OCI-LY3 (cell line): ENCODE results near the gene ABCB9.
A peak's percentile ranks its signal among the peaks of the same experiment; 100 is the strongest.

ENCODE experiments used
- H2AFZ ChIP-seq: fragments of 200-600, 300-600 bp; shearing (Covaris generic); 2 replicates; pipeline ENCODE4 v1.6.0; 2014; ENCODE audit warnings: antibody characterized with exemption, low read depth, low read length
- H3K27ac ChIP-seq: fragments of 200-600, 300-600 bp; sonication (generic); 2 replicates; pipeline ENCODE4 v1.5.1; 2014; ENCODE audit warnings: mild to moderate bottlenecking, low read length, moderate library complexity, mixed read lengths
- H3K27me3 ChIP-seq: fragments of 200-600, 300-600 bp; sonication (generic); 2 replicates; pipeline ENCODE4 v1.6.1; 2014; ENCODE audit warnings: low read depth, low read length, mixed read lengths
- H3K36me3 ChIP-seq: fragments of 200-600, 300-600 bp; sonication (generic); replicated peaks from 2 replicates; pipeline ENCODE3; 2014; ENCODE audit warnings: low read depth, low read length, mixed read lengths
- H3K4me1 ChIP-seq: fragments of 300-600, 200-600 bp; sonication (generic); 2 replicates; pipeline ENCODE4 v1.6.1; 2014; ENCODE audit warnings: low read length, mixed read lengths
- H3K4me2 ChIP-seq: fragments of 200-600, 300-600 bp; sonication (generic); 2 replicates; pipeline ENCODE4 v1.6.1; 2014; ENCODE audit warnings: low read length, mixed read lengths
- H3K4me3 ChIP-seq: fragments of 300-600, 200-600 bp; sonication (generic); 2 replicates; pipeline ENCODE4 v1.5.1; 2014; ENCODE audit warnings: antibody characterized with exemption, mild to moderate bottlenecking, low read length, moderate library complexity
- H3K79me2 ChIP-seq: fragments of 300-600, 200-600 bp; shearing (Covaris generic); 2 replicates; pipeline ENCODE4 v1.6.1; 2014; ENCODE audit warnings: mild to moderate bottlenecking, low read length, mixed read lengths
- H3K9ac ChIP-seq: fragments of 300-600, 200-600 bp; shearing (Covaris generic); 2 replicates; pipeline ENCODE4 v1.6.0; 2014; ENCODE audit warnings: mild to moderate bottlenecking, low read length, moderate library complexity
- H3K9me3 ChIP-seq: fragments of 200-600, 300-600 bp; shearing (Covaris generic); 2 replicates; pipeline ENCODE4 v1.6.1; 2014; ENCODE audit warnings: low read length, mixed read lengths; ENCODE audit not compliant: insufficient read depth
- H4K20me1 ChIP-seq: fragments of 200-600, 300-600 bp; sonication (generic); 2 replicates; pipeline ENCODE4 v1.6.1; 2016; ENCODE audit warnings: low read length, mixed read lengths; ENCODE audit not compliant: insufficient read depth
- CTCF ChIP-seq: fragments of 200-600, 300-600 bp; sonication (generic); IDR thresholded peaks from 2 replicates; pipeline ENCODE4 v1.5.1; 2014; ENCODE audit warnings: antibody characterized with exemption, low read length, low read depth
- EZH2phosphoT487 ChIP-seq: fragments of 200-600 bp; shearing (Covaris generic); IDR thresholded peaks from 2 replicates; pipeline ENCODE4 v1.6.1; 2018; ENCODE audit warnings: antibody characterized with exemption, mixed run types, low read depth

The ABCB9 gene

GRCh38 chr12:122980183-122981035 is 14.1 kb upstream of the ABCB9 start, which contains the start of gene ARL6IP4:
ARL6IP4 (plus strand) TSS chr12:122980681; CDS start chr12:122981140, 459 bp downstream.
- Histone ChIP-seq H2AFZ (peak within 1 kb of the TSS; percentile 83), H3K9me3 (no peaks in the 10 kb centered on the region), H3K9ac (peak within 1 kb of the TSS; percentile 89), H4K20me1 (peaks cover 21% of the 10 kb centered on the region), H3K4me2 (peak within 1 kb of the TSS; percentile 94), H3K79me2 (peaks cover 37% of the 10 kb centered on the region), H3K4me3 (peak within 1 kb of the TSS; percentile 96), H3K27me3 (no peaks in the 10 kb centered on the region), H3K27ac (peak within 1 kb of the TSS; percentile 53), H3K4me1 (peaks cover 25% of the 10 kb centered on the region), H3K36me3 (peaks cover 15% of the 10 kb centered on the region)
- TF ChIP-seq CTCF (no peak), EZH2phosphoT487 (no peak)

- peaks cover 15% of the 10 kb centered on the region for H3K36me3 ChIP-seq
- H3K4me2 ChIP-seq = peak overlapping the region; percentile 86
- H3K4me1 ChIP-seq = peaks cover 25% of the 10 kb centered on the region
- H3K4me3 ChIP-seq = peak overlapping the region; percentile 96
- no peak for TF ChIP-seq CTCF
- no peak for TF ChIP-seq EZH2phosphoT487
- peaks cover 40% of the 10 kb centered on the region for H3K79me2 ChIP-seq
- peaks cover 21% of the 10 kb centered on the region for H4K20me1 ChIP-seq
- peak overlapping the region; percentile 83 for H2AFZ ChIP-seq
- H3K27me3 ChIP-seq = no peaks in the 10 kb centered on the region
- peak overlapping the region; percentile 89 for H3K9ac ChIP-seq
- H3K27ac ChIP-seq = peak overlapping the region; percentile 53
- H3K9me3 ChIP-seq = no peaks in the 10 kb centered on the region
Observed at GRCh38 chr12:122979908-122980182, 13.6 kb upstream of the ABCB9 start.

- Histone ChIP-seq H3K79me2 (peaks cover 40% of the 10 kb centered on the region), H3K4me3 (peak overlapping the region; percentile 96), H3K4me2 (peak overlapping the region; percentile 86), H3K9ac (peak overlapping the region; percentile 89), H3K27me3 (no peaks in the 10 kb centered on the region), H4K20me1 (peaks cover 21% of the 10 kb centered on the region), H3K9me3 (no peaks in the 10 kb centered on the region), H3K36me3 (peaks cover 15% of the 10 kb centered on the region), H3K4me1 (peaks cover 25% of the 10 kb centered on the region), H2AFZ (no peak overlapping the region), H3K27ac (peak overlapping the region; percentile 53; the same call in 1 of the 2 replicates)
- no peak for TF ChIP-seq CTCF
- TF ChIP-seq EZH2phosphoT487 = no peak
Observed at GRCh38 chr12:122979001-122979907, 13.0 kb upstream of the ABCB9 start.

- peaks cover 40% of the 10 kb centered on the region for H3K79me2 ChIP-seq
- H3K36me3 ChIP-seq = peaks cover 15% of the 10 kb centered on the region
- H3K4me1 ChIP-seq = peaks cover 25% of the 10 kb centered on the region
- TF ChIP-seq EZH2phosphoT487 = no peak
- no peak for TF ChIP-seq CTCF
- no peak overlapping the region for H3K27ac ChIP-seq
- H3K4me2 ChIP-seq = no peak overlapping the region
- H3K27me3 ChIP-seq = no peaks in the 10 kb centered on the region
- H3K4me3 ChIP-seq = no peak overlapping the region
- no peak overlapping the region for H3K9ac ChIP-seq
- peaks cover 21% of the 10 kb centered on the region for H4K20me1 ChIP-seq
- H3K9me3 ChIP-seq = no peaks in the 10 kb centered on the region
- no peak overlapping the region for H2AFZ ChIP-seq
Observed at GRCh38 chr12:122978507-122978955, 12.3 kb upstream of the ABCB9 start.
